GM12878 (cell line): ENCODE measurements around the gene PDE6A.

ENCODE experiments used
- CTCF ChIP-seq, 3 experiments: IDR thresholded peaks in 2 of 3; conservative IDR thresholded peaks in 1 of 3; 2 replicates each; pipeline ENCODE4 v1.5.1; 2011; ENCODE audit warnings: low read depth in 3 of 3, low read length in 3 of 3, mild to moderate bottlenecking in 3 of 3, control low read depth in 2 of 3, moderate library complexity in 2 of 3, inconsistent platforms in 1 of 3, mixed read lengths in 1 of 3; ENCODE audit not compliant: control insufficient read depth in 2 of 3, insufficient read depth in 1 of 3; ENCODE audit errors: extremely low read depth in 1 of 3
- EP300 ChIP-seq, 2 experiments: fragments of 150-350 bp in 1 of 2; IDR thresholded peaks; 2 replicates each; pipeline ENCODE4 v1.6.1; 2011 to 2012; ENCODE audit warnings: low read depth in 2 of 2, low read length in 2 of 2, borderline replicate concordance in 1 of 2, improper control_type of control experiment in 1 of 2, inconsistent platforms in 1 of 2; ENCODE audit not compliant: control insufficient read depth in 1 of 2
- HDAC2 ChIP-seq: fragments of 200-600 bp; sonication (generic); IDR thresholded peaks from 2 replicates; pipeline ENCODE4 v1.6.1; 2017
- REST ChIP-seq: IDR thresholded peaks from 2 replicates; pipeline ENCODE4 v1.6.1; 2012; ENCODE audit warnings: mild to moderate bottlenecking, low read depth, low read length

GRCh38 chr5:149851211-149851610 lies 93.4 kb downstream of the PDE6A start:
- no peak for TF ChIP-seq CTCF (IDR thresholded peaks at IDR 0.05 in 2 of 3, conservative IDR thresholded peaks at IDR 0.05 in 1 of 3; ENCODE audit: control insufficient read depth in 2 of 3, extremely low read depth in 1 of 3, insufficient read depth in 1 of 3, low read depth in 3 of 3, low read length in 3 of 3)
- TF ChIP-seq HDAC2, result no peak
- TF ChIP-seq REST, result no peak
- TF ChIP-seq EP300 (IDR thresholded peaks at IDR 0.05; ENCODE audit: borderline replicate concordance in 1 of 2, control insufficient read depth in 1 of 2, low read depth in 2 of 2, low read length in 2 of 2), result no peak
